Measurements from ENCODE around the gene MYO16. TPM values are rescaled to one million over a fixed set of nuclear protein-coding genes. Genes with fewer than 3 reads are reported as not detected.
"Not testable (repeated sequence)": the region's sequence is repeated elsewhere in the genome, so short reads cannot be mapped to it uniquely, and the experiment has no call there.

Gene MYO16
- total RNA-seq, 2 experiments from 2014 or later, result 0.53 to 1.1 TPM

DNA sequence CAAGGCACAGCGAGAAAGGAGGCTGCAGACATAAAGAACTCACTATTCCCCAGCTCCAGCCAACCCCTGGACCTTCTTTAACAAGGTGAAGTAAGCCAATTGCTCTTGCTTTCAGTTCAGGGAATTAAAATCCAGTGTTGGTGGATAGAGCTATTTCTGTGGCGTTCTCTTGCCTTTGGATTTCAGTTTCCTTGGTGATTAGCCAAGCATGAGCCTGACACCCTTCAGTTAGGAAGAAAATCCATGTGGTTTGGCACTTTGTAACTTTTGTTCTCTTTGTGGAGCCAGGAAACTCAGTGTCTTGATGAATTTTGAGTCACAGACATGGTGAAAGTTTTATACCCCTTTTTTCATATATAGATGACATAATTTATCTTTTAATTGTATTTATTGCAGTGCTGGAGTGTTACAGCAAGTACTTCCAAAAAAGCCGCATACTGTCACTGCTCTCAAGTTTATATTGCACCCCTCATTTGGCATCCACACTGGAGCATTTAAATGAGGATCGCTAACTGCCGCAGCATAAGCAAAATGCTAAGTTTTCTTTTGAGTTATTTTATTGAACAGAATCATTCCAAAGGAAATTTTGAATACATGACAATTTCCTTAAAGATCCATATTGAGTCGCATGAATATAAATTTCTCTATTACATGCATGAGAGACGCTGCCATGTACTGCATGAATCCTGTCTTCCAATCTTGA lies 406.8 kb downstream of the MYO16 start:
- H3K9me3 Mint-ChIP-seq, result no peaks in the 10 kb centered on the region
- no peak overlapping the region for H3K4me3 Mint-ChIP-seq
- peaks cover 4% of the 10 kb centered on the region for H3K27me3 Mint-ChIP-seq
- POLR2A ChIA-PET, result no interaction called here
- DNase-seq (no peak), ATAC-seq (ENCODE audit: low read depth) (no peak)
- H3K36me3 Mint-ChIP-seq, result no peaks in the 10 kb centered on the region
- no peaks in the 10 kb centered on the region for H3K4me1 Mint-ChIP-seq
- H3K27ac Mint-ChIP-seq, result no peak overlapping the region

DNA sequence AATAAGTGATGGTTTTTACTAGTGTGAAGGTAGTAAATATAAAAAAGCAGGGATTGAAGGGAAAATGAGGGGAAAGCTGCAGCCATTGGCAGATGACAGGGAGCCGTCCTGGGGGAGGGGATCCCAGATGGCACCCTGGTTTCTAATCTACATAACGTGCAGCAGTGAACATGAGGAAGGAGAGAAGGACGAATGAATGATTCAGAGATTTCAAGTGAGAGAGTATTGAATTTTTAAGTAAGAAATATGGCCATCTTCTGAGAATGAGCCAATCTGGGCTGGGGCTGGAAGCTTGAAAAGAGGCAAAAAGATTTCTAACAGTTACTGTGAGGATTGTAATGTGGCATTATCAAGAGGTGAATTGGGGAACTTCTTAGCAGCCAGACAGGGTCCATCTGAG lies 414.2 kb downstream of the MYO16 start:
- no peaks in the 10 kb centered on the region for H3K4me1 Mint-ChIP-seq
- H3K9me3 Mint-ChIP-seq, result no peaks in the 10 kb centered on the region
- DNase-seq (no peak), ATAC-seq (ENCODE audit: low read depth) (no peak)
- H3K27ac Mint-ChIP-seq, result no peak overlapping the region
- no peaks in the 10 kb centered on the region for H3K27me3 Mint-ChIP-seq
- no peak overlapping the region for H3K4me3 Mint-ChIP-seq
- H3K36me3 Mint-ChIP-seq, result no peaks in the 10 kb centered on the region
- POLR2A ChIA-PET, result no interaction called here

- Mint-ChIP-seq H3K9me3 (no peaks in the 10 kb centered on the region), H3K27ac (no peak overlapping the region), H3K4me3 (no peak overlapping the region), H3K36me3 (no peaks in the 10 kb centered on the region), H3K4me1 (no peaks in the 10 kb centered on the region), H3K27me3 (no peaks in the 10 kb centered on the region)
- POLR2A ChIA-PET, result no interaction called here
- no peak for ATAC-seq (ENCODE audit: low read depth)
- DNase-seq, result no peak
Observed at GRCh38 chr13:109055850-109056249, 426.4 kb downstream of the MYO16 start.

DNA sequence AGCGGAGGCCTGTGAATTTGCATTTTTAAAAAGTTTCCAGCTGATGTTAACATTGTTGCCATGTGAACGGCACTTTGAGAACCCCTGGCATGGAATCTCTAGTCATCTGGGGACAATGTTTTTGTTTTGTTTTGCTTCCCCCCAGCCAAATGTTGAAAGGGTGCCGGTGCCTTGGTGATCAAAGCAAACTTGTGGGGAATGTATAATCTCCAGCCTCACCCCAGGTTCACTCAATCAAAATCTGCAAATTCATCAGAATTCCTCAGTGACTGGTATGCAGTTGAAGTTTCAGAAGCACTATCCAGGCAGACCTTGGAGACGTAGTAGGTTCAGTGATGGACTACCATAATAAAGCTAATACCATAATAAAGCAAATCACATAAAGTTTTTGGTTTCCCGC lies 428.7 kb downstream of the MYO16 start:
- no peaks in the 10 kb centered on the region for H3K36me3 Mint-ChIP-seq
- POLR2A ChIA-PET, result no interaction called here
- no peaks in the 10 kb centered on the region for H3K4me1 Mint-ChIP-seq
- DNase-seq (no peak), ATAC-seq (ENCODE audit: low read depth) (no peak)
- no peak overlapping the region for H3K4me3 Mint-ChIP-seq
- H3K27me3 Mint-ChIP-seq, result no peaks in the 10 kb centered on the region
- H3K9me3 Mint-ChIP-seq, result no peaks in the 10 kb centered on the region
- H3K27ac Mint-ChIP-seq, result no peak overlapping the region

DNA sequence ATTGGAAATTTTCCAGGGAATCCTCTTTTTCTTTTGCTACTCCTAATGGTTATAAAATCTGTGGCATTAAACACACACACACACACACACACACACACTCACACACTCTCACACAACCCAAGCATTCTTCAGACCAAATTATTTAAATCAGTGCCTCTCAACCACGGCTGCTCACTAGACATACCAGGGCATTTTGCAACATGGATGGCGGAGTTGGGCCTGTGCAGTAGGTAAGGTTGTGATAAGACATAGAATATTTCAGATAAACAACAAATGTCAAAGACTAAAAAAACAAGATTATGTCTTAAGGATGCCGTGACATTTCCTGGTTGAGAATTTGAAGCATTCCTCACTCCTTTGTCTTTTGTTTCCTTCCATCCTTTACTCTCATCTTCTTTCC lies 443.1 kb downstream of the MYO16 start:
- no peak for ATAC-seq (ENCODE audit: low read depth)
- no peaks in the 10 kb centered on the region for H3K4me1 Mint-ChIP-seq
- H3K4me3 Mint-ChIP-seq, result no peak overlapping the region
- no peaks in the 10 kb centered on the region for H3K9me3 Mint-ChIP-seq
- no peak for DNase-seq
- H3K27me3 Mint-ChIP-seq, result no peaks in the 10 kb centered on the region
- POLR2A ChIA-PET, result no interaction called here
- H3K27ac Mint-ChIP-seq, result no peak overlapping the region
- no peaks in the 10 kb centered on the region for H3K36me3 Mint-ChIP-seq

DNA sequence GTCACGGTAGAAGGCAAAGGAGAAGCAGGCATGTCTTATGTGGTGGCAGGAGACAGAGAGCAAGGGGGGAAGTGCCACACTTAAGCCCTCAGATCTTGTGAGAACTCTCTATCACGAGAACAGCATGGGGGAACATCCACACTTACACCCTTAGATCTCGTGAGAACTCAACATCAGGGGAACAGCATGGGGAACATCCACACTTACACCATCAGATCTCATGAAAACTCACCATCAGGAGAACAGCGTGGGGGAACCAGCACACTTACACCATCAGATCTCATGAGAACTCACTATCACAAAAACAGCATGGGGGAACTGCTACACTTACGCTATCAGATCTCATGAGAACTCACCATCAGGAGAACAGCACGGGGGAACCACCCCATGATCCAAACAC lies 445.0 kb downstream of the MYO16 start:
- Mint-ChIP-seq H3K36me3 (no peaks in the 10 kb centered on the region), H3K27ac (no peak overlapping the region), H3K4me3 (no peak overlapping the region), H3K27me3 (no peaks in the 10 kb centered on the region), H3K9me3 (no peaks in the 10 kb centered on the region), H3K4me1 (no peaks in the 10 kb centered on the region)
- DNase-seq (no peak), ATAC-seq (ENCODE audit: low read depth) (no peak)
- POLR2A ChIA-PET, result no interaction called here

- POLR2A ChIA-PET, result no interaction called here
- Mint-ChIP-seq H3K4me3 (no peak overlapping the region), H3K9me3 (no peaks in the 10 kb centered on the region), H3K36me3 (no peaks in the 10 kb centered on the region), H3K4me1 (no peaks in the 10 kb centered on the region), H3K27ac (no peak overlapping the region), H3K27me3 (no peaks in the 10 kb centered on the region)
- ATAC-seq (ENCODE audit: low read depth) (no peak), DNase-seq (no peak)
Observed at GRCh38 chr13:109074853-109075252, 445.4 kb downstream of the MYO16 start.

DNA sequence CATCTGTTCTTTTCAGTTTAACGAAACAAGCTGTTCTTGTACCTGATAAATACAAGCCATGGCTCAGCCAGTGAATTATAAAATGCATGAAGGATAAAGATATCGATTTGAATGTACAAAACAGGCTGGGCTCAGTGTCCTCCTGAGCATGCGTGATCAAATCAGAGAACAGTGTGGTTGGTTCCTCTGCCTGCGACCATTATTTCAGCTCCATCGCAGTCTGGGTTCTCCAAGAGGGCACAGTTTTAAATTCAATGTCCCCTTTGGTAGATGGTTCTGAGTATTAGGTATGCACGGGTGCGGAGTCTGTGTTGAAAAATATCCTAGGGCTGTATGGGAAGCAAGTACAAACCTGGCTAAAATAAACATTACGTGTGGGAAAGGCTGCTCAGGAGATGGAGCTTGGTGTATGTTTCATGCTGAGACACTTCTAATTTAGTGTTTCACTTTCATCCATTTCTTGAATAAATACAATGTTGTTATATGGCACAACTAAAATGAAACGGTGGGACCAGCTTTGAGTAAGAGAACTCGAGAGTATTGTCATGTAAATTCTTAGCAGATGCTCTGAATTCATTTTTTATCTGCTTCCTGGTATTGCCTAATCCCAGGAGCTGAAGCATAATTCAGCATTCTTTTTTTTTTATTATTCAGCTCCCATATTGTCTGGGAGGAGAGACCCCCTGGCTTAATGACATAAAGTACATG lies 458.7 kb downstream of the MYO16 start:
- POLR2A ChIA-PET, result no interaction called here
- H3K27ac Mint-ChIP-seq, result no peak overlapping the region
- H3K9me3 Mint-ChIP-seq, result no peaks in the 10 kb centered on the region
- ATAC-seq (ENCODE audit: low read depth) (no peak), DNase-seq (no peak)
- no peaks in the 10 kb centered on the region for H3K4me1 Mint-ChIP-seq
- H3K36me3 Mint-ChIP-seq, result no peaks in the 10 kb centered on the region
- H3K4me3 Mint-ChIP-seq, result no peak overlapping the region
- no peaks in the 10 kb centered on the region for H3K27me3 Mint-ChIP-seq

- DNase-seq (no peak), ATAC-seq (ENCODE audit: low read depth) (no peak)
- Mint-ChIP-seq H3K27me3 (no peaks in the 10 kb centered on the region), H3K4me3 (no peak overlapping the region), H3K36me3 (no peaks in the 10 kb centered on the region), H3K4me1 (no peaks in the 10 kb centered on the region), H3K9me3 (peaks cover 1% of the 10 kb centered on the region), H3K27ac (no peak overlapping the region)
- POLR2A ChIA-PET, result no interaction called here
Observed at GRCh38 chr13:109088624-109088917, 459.2 kb downstream of the MYO16 start.

DNA sequence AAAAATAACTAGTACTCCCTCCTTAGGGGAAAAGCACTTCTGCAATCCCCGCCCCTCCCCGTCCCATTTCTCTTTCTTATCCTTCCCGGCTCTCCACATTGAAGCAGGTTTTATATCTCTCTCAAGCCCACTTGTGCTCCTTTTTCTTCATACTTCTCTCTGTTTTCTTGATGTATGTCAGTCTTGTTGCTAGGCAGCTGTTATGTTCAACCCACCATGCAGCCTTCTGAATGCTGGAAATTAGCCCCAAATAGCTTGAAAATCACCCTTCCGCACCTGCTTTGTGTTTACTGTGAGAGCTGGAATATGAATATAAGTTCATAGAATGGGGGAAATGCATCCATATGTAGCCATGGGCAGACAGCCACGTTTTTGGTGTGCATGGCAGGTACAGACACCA lies 461.4 kb downstream of the MYO16 start:
- POLR2A ChIA-PET, result no interaction called here
- no peaks in the 10 kb centered on the region for H3K27me3 Mint-ChIP-seq
- no peak for DNase-seq
- peaks cover 2% of the 10 kb centered on the region for H3K9me3 Mint-ChIP-seq
- H3K27ac Mint-ChIP-seq, result no peak overlapping the region
- ATAC-seq (ENCODE audit: low read depth), result no peak
- no peak overlapping the region for H3K4me3 Mint-ChIP-seq
- no peaks in the 10 kb centered on the region for H3K4me1 Mint-ChIP-seq
- no peaks in the 10 kb centered on the region for H3K36me3 Mint-ChIP-seq

GRCh38 chr13:109091249-109091648 lies 461.8 kb downstream of the MYO16 start:
- no peak for ATAC-seq (ENCODE audit: low read depth)

DNA sequence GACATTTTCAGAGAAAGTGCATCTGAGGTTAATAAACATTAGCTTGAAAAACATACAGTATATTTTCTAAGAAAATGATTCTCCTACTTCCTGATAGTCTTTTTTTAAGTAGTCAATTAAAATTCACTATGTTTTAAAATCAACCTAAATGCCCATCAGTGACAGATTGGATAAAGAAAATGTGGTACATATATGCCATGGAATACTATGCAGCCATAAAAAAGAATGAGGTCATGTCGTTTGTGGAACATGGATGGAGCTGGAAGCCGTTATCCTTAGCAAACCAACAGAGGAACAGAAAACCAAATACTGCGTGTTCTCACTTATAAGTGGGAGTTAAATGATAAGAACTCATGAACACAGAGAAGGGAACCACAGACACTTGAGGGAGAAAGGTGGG lies 462.8 kb downstream of the MYO16 start:
- H3K4me3 Mint-ChIP-seq; H3K9me3 Mint-ChIP-seq; ATAC-seq (ENCODE audit: low read depth); POLR2A ChIA-PET; H3K4me1 Mint-ChIP-seq; H3K27ac Mint-ChIP-seq; H3K36me3 Mint-ChIP-seq; DNase-seq; H3K27me3 Mint-ChIP-seq: not testable (repeated sequence)

More at GRCh38 chr13:109091249-109091648, 461.8 kb downstream of the MYO16 start:
- no peak for DNase-seq
- H3K27ac Mint-ChIP-seq, result no peak overlapping the region
- H3K9me3 Mint-ChIP-seq, result peaks cover 2% of the 10 kb centered on the region
- no peaks in the 10 kb centered on the region for H3K27me3 Mint-ChIP-seq
- no peaks in the 10 kb centered on the region for H3K36me3 Mint-ChIP-seq
- H3K4me3 Mint-ChIP-seq, result no peak overlapping the region
- no peaks in the 10 kb centered on the region for H3K4me1 Mint-ChIP-seq
- POLR2A ChIA-PET, result no interaction called here

- POLR2A ChIA-PET, result no interaction called here
- H3K4me3 Mint-ChIP-seq, result no peak overlapping the region
- no peak overlapping the region for H3K27ac Mint-ChIP-seq
- peaks cover 2% of the 10 kb centered on the region for H3K9me3 Mint-ChIP-seq
- H3K36me3 Mint-ChIP-seq, result no peaks in the 10 kb centered on the region
- no peak for DNase-seq
- no peaks in the 10 kb centered on the region for H3K27me3 Mint-ChIP-seq
- ATAC-seq (ENCODE audit: low read depth), result no peak
- H3K4me1 Mint-ChIP-seq, result no peaks in the 10 kb centered on the region
Observed at GRCh38 chr13:109093998-109094397, 464.6 kb downstream of the MYO16 start.

DNA sequence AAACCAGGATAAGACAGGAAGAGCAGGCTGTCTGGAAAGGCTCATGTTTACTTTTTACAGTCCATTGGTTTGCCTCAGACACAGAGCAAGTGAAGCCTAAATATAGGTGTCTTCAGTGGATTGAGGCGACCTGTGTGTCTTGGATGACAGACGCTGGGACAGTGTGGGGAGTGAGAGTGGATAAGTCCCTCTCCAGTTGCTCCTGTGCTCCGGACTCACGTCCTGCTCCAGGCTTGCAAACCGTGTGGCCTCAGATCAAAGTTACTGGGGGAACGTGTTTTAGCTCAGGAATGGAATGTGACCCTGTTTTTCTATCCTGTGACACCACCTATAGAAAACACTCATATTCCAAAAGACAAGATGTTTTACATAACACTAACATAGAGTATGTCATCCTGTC lies 465.7 kb downstream of the MYO16 start:
- H3K4me3 Mint-ChIP-seq, result no peak overlapping the region
- ATAC-seq (ENCODE audit: low read depth) (no peak), DNase-seq (no peak)
- POLR2A ChIA-PET, result no interaction called here
- no peaks in the 10 kb centered on the region for H3K27me3 Mint-ChIP-seq
- no peaks in the 10 kb centered on the region for H3K4me1 Mint-ChIP-seq
- no peaks in the 10 kb centered on the region for H3K36me3 Mint-ChIP-seq
- H3K9me3 Mint-ChIP-seq, result peaks cover 2% of the 10 kb centered on the region
- H3K27ac Mint-ChIP-seq, result no peak overlapping the region
